Chondrocyte (in vitro differentiated cells): Measurements from ENCODE around the gene DNASE1L3. TPM values are rescaled to one million over a fixed set of nuclear protein-coding genes. Genes with fewer than 3 reads are reported as not detected.

Source experiments
- DNase-seq: peaks from one replicate; pipeline ENCODE4 v3.0.0; 2021; ENCODE audit warnings: mixed read lengths, low spot score
- H3K27ac Mint-ChIP-seq: one replicate; pipeline ENCODE4 v1.8.0; 2021; ENCODE audit warnings: mild to moderate bottlenecking, moderate library complexity, mixed read lengths; ENCODE audit not compliant: unreplicated experiment
- H3K27me3 Mint-ChIP-seq: 2 replicates; pipeline ENCODE4 v1.8.0; 2021; ENCODE audit warnings: low read depth, mixed read lengths
- H3K36me3 Mint-ChIP-seq: 2 replicates; pipeline ENCODE4 v1.8.0; 2021; ENCODE audit warnings: low read depth, mixed read lengths
- H3K4me1 Mint-ChIP-seq: 2 replicates; pipeline ENCODE4 v1.8.0; 2021; ENCODE audit warnings: low read depth, mild to moderate bottlenecking, mixed read lengths
- H3K4me3 Mint-ChIP-seq: one replicate; pipeline ENCODE4 v1.8.0; 2021; ENCODE audit warnings: mild to moderate bottlenecking, moderate library complexity, mixed read lengths; ENCODE audit not compliant: unreplicated experiment
- H3K9me3 Mint-ChIP-seq: 2 replicates; pipeline ENCODE4 v1.8.0; 2021; ENCODE audit warnings: low read depth, mixed read lengths
- CTCF ChIP-seq: fragments of 200-600 bp; sonication (generic); IDR thresholded peaks from 2 replicates; pipeline ENCODE4 v1.5.0; 2021; ENCODE audit warnings: antibody characterized with exemption, mild to moderate bottlenecking, moderate library complexity
- total RNA-seq: library from RNA; stranded (reverse); gene quantifications from 3 replicates; pipeline ENCODE4 v1.2.1, GENCODE V29; 2021

Gene DNASE1L3
- total RNA-seq, 1 donor from 2014 or later = not detected

- Mint-ChIP-seq H3K27ac (no peak overlapping the region), H3K9me3 (no peaks in the 10 kb centered on the region), H3K27me3 (no peaks in the 10 kb centered on the region), H3K4me3 (no peak overlapping the region), H3K36me3 (peaks cover 29% of the 10 kb centered on the region), H3K4me1 (peaks cover 43% of the 10 kb centered on the region)
- TF ChIP-seq CTCF = no peak
- DNase-seq = peak; percentile 0
These were observed 50.4 kb downstream of the DNASE1L3 start for GRCh38 chr3:58160399-58160798.

GRCh38 chr3:58158442-58159153 is 52.2 kb downstream of the DNASE1L3 start:
- no peaks in the 10 kb centered on the region for H3K27me3 Mint-ChIP-seq
- no peak overlapping the region for H3K27ac Mint-ChIP-seq
- H3K4me1 Mint-ChIP-seq = peaks cover 25% of the 10 kb centered on the region
- H3K36me3 Mint-ChIP-seq = peaks cover 36% of the 10 kb centered on the region
- no peak for DNase-seq
- no peak for TF ChIP-seq CTCF
- H3K4me3 Mint-ChIP-seq = no peak overlapping the region
- no peaks in the 10 kb centered on the region for H3K9me3 Mint-ChIP-seq

- DNase-seq = no peak
- TF ChIP-seq CTCF = no peak
- Mint-ChIP-seq H3K4me1 (peaks cover 16% of the 10 kb centered on the region), H3K4me3 (no peak overlapping the region), H3K36me3 (peaks cover 36% of the 10 kb centered on the region), H3K27me3 (no peaks in the 10 kb centered on the region), H3K27ac (no peak overlapping the region), H3K9me3 (no peaks in the 10 kb centered on the region)
These were observed 53.1 kb downstream of the DNASE1L3 start for GRCh38 chr3:58157700-58158099.

- Mint-ChIP-seq H3K27me3 (no peaks in the 10 kb centered on the region), H3K36me3 (peaks cover 37% of the 10 kb centered on the region), H3K4me1 (peaks cover 8% of the 10 kb centered on the region), H3K27ac (no peak overlapping the region), H3K4me3 (no peak overlapping the region), H3K9me3 (no peaks in the 10 kb centered on the region)
- no peak for TF ChIP-seq CTCF
- no peak for DNase-seq
These were observed 54.9 kb downstream of the DNASE1L3 start for GRCh38 chr3:58155838-58156237.

- H3K27me3 Mint-ChIP-seq = no peaks in the 10 kb centered on the region
- no peak for TF ChIP-seq CTCF
- peaks cover 8% of the 10 kb centered on the region for H3K4me1 Mint-ChIP-seq
- no peak for DNase-seq
- H3K9me3 Mint-ChIP-seq = no peaks in the 10 kb centered on the region
- H3K4me3 Mint-ChIP-seq = no peak overlapping the region
- H3K27ac Mint-ChIP-seq = no peak overlapping the region
- peaks cover 34% of the 10 kb centered on the region for H3K36me3 Mint-ChIP-seq
These were observed 55.9 kb downstream of the DNASE1L3 start for GRCh38 chr3:58154626-58155449.
